ENCODE results near the gene GNB1L.

GRCh38 chr22:19807914-19808872 lies 46.5 kb downstream of the GNB1L start:
- TF ChIP-seq CTCF (conservative IDR thresholded peaks at IDR 0.05 in 1 of 2, IDR thresholded peaks at IDR 0.05 in 1 of 2; ENCODE audit: extremely low read depth in 1 of 2, insufficient read depth in 1 of 2, low read depth in 1 of 2, low read length in 2 of 2), result no peak
- no peak for TF ChIP-seq EZH2 (IDR thresholded peaks at IDR 0.05; ENCODE audit: borderline replicate concordance, low read length)
